H1 (cell line): ENCODE measurements around the gene NKX2-4. TPM values are rescaled to one million over a fixed set of nuclear protein-coding genes. Genes with fewer than 3 reads are reported as not detected.

Experiments
- ASH2L ChIP-seq: fragments of 200-600, 300-600 bp; sonication (generic); IDR thresholded peaks from one replicate; pipeline ENCODE4 v1.7.1; 2017; ENCODE audit warnings: low read length
- GTF2F1 ChIP-seq: IDR thresholded peaks from 2 replicates; pipeline ENCODE4 v1.6.1; 2012; ENCODE audit warnings: low read depth, low read length, improper control_type of control experiment, borderline replicate concordance
- POLR2A ChIP-seq, 2 experiments: IDR thresholded peaks; 1 replicate in 1 of 2; 2 replicates in 1 of 2; pipeline ENCODE4 v1.6.1; 2011; ENCODE audit warnings: low read depth in 2 of 2, low read length in 2 of 2, mild to moderate bottlenecking in 2 of 2; ENCODE audit errors: control extremely low read depth in 1 of 2
- polyA plus RNA-seq, 7 experiments: library from polyadenylated mRNA; depleted of rRNA in 3 of 7; stranded (reverse) in 5 of 7; unstranded in 2 of 7; fragments of >200 nt in 5 of 7; fragments of 200-250 nt in 2 of 7; gene quantifications; 1 replicate in 5 of 7; 2 replicates in 1 of 7; 4 replicates in 1 of 7; pipeline versions ENCODE4 v1.2.1 to v1.2.3, GENCODE V29; 2011 to 2013; ENCODE audit warnings: missing spikeins in 2 of 7, mixed read lengths in 2 of 7
- total RNA-seq: library from RNA; stranded (reverse); fragmentation: NEBNext Ultra II Directional; extraction: Animal tissue kit (Norgen Biotek cat#: 25700); gene quantifications from 2 replicates; pipeline ENCODE4 v1.2.1, GENCODE V29; 2021
- TF ChIP-seq, protein P1 (sequence below): IDR thresholded peaks from 2 replicates; pipeline ENCODE4 v1.6.1; 2011; ENCODE audit warnings: low read length, improper control_type of control experiment

The NKX2-4 gene
- total and polyA plus RNA-seq, 2 of the 8 experiments (the other 6 are each of a cell fraction or from before 2014, with no cell fraction given): 0.12 to 0.37 TPM

DNA sequence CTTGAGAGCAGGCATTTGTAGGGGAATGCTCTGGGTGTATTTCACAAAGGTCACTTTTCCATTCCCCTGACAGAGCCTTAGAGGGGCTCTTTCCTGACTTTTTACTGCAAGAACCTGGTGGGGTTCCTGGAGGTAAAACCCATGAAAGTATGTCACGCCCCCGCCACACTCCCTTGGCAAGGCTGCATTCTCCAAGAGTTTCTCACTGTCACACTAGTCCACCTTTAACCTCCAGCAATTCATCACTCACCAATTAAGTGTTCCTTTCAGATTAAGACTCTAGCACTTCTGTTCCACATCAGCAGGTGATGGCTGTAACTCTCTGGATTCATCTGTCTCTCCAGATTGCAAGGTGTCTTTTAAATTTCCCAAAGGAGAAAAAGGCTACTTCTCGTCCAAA is 32.7 kb upstream of the NKX2-4 start (continued):
- TF ChIP-seq POLR2A (IDR thresholded peaks at IDR 0.05; ENCODE audit: control extremely low read depth in 1 of 2, low read depth in 2 of 2, low read length in 2 of 2): no peak
- TF ChIP-seq ASH2L: no peak
- TF ChIP-seq, protein P1, sequence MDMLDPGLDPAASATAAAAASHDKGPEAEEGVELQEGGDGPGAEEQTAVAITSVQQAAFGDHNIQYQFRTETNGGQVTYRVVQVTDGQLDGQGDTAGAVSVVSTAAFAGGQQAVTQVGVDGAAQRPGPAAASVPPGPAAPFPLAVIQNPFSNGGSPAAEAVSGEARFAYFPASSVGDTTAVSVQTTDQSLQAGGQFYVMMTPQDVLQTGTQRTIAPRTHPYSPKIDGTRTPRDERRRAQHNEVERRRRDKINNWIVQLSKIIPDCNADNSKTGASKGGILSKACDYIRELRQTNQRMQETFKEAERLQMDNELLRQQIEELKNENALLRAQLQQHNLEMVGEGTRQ: no peak
- no peak for TF ChIP-seq GTF2F1
